Hepatocyte (in vitro differentiated cells): ENCODE data around the gene NUDT14. TPM values are rescaled to one million over a fixed set of nuclear protein-coding genes. Genes with fewer than 3 reads are reported as not detected.

Experiments used
- DNase-seq: peaks from one replicate; pipeline ENCODE4 v3.0.0-alpha.2; 2016; ENCODE audit warnings: low spot score
- H2AFZ ChIP-seq: fragments of 200-600 bp; sonication (generic); 2 replicates; pipeline ENCODE4 v1.6.0; 2016; ENCODE audit warnings: antibody characterized with exemption, mild to moderate bottlenecking
- H3K27ac ChIP-seq: fragments of 200-600 bp; sonication (generic); 2 replicates; pipeline ENCODE4 v1.5.1; 2016; ENCODE audit warnings: mild to moderate bottlenecking
- H3K27me3 ChIP-seq: fragments of 200-600 bp; sonication (generic); 2 replicates; pipeline ENCODE4 v1.6.1; 2016
- H3K36me3 ChIP-seq: fragments of 200-600 bp; sonication (generic); replicated peaks from 2 replicates; pipeline ENCODE4 v1.5.1; 2016; ENCODE audit warnings: low read depth; ENCODE audit not compliant: insufficient read depth
- H3K4me1 ChIP-seq: fragments of 200-600 bp; sonication (generic); 2 replicates; pipeline ENCODE4 v1.5.1; 2016; ENCODE audit warnings: mild to moderate bottlenecking, moderate library complexity; ENCODE audit not compliant: insufficient read depth
- H3K4me2 ChIP-seq: fragments of 200-600 bp; sonication (generic); 2 replicates; pipeline ENCODE4 v1.6.0; 2016
- H3K4me3 ChIP-seq: fragments of 200-600 bp; sonication (generic); 2 replicates; pipeline ENCODE4 v1.5.1; 2016; ENCODE audit warnings: mild to moderate bottlenecking
- H3K79me2 ChIP-seq: fragments of 200-600 bp; sonication (generic); 2 replicates; pipeline ENCODE4 v1.6.0; 2017; ENCODE audit warnings: mild to moderate bottlenecking
- H3K9me2 ChIP-seq: fragments of 200-600 bp; sonication (generic); replicated peaks from 2 replicates; pipeline ENCODE4 v1.6.0; 2017; ENCODE audit warnings: mild to moderate bottlenecking; ENCODE audit not compliant: insufficient read depth
- H3K9me3 ChIP-seq: fragments of 200-600 bp; sonication (generic); 2 replicates; pipeline ENCODE4 v1.5.1; 2016; ENCODE audit warnings: low read depth, mild to moderate bottlenecking
- H4K20me1 ChIP-seq: fragments of 200-600 bp; sonication (generic); 2 replicates; pipeline ENCODE4 v1.6.0; 2016; ENCODE audit warnings: mild to moderate bottlenecking; ENCODE audit not compliant: insufficient read depth, poor library complexity, severe bottlenecking
- EZH2 ChIP-seq: fragments of 200-600 bp; sonication (generic); IDR thresholded peaks from 2 replicates; pipeline ENCODE4 v1.6.1; 2016; ENCODE audit warnings: antibody characterized with exemption, mild to moderate bottlenecking, borderline replicate concordance
- EZH2phosphoT487 ChIP-seq: fragments of 200-600 bp; sonication (generic); IDR thresholded peaks from one replicate; pipeline ENCODE4 v1.6.1; 2018; ENCODE audit warnings: antibody characterized with exemption, mild to moderate bottlenecking, low read depth, moderate library complexity; ENCODE audit not compliant: unreplicated experiment, severe bottlenecking
- WGBS: methylation state at CpG from one replicate; pipeline ENCODE4 v1.1.6; 2016; ENCODE audit warnings: low lambda C conversion rate; ENCODE audit errors: missing lambda C conversion rate; 5-methylcytosine and 5-hydroxymethylcytosine counted together
- polyA plus RNA-seq: library from polyadenylated mRNA; unstranded; fragments of >200 nt; fragmentation: Nextera tagmentation; extraction: Ambion mirVana; gene quantifications from 2 replicates; pipeline ENCODE4 v1.2.1, GENCODE V29; 2016
- total RNA-seq: library from RNA; depleted of rRNA; stranded (reverse); fragments of >200 nt; gene quantifications from 2 replicates; pipeline ENCODE4 v1.2.3, GENCODE V29; 2014
- TF ChIP-seq, protein P1 (sequence below): fragments of 200-600 bp; sonication (generic); IDR thresholded peaks from 2 replicates; pipeline ENCODE4 v1.5.1; 2016; ENCODE audit warnings: antibody characterized with exemption, mild to moderate bottlenecking; ENCODE audit not compliant: poor library complexity

NUDT14 gene
- total and polyA plus RNA-seq, 2 experiments from 2014 or later = 47.4 to 98.1 TPM

DNA sequence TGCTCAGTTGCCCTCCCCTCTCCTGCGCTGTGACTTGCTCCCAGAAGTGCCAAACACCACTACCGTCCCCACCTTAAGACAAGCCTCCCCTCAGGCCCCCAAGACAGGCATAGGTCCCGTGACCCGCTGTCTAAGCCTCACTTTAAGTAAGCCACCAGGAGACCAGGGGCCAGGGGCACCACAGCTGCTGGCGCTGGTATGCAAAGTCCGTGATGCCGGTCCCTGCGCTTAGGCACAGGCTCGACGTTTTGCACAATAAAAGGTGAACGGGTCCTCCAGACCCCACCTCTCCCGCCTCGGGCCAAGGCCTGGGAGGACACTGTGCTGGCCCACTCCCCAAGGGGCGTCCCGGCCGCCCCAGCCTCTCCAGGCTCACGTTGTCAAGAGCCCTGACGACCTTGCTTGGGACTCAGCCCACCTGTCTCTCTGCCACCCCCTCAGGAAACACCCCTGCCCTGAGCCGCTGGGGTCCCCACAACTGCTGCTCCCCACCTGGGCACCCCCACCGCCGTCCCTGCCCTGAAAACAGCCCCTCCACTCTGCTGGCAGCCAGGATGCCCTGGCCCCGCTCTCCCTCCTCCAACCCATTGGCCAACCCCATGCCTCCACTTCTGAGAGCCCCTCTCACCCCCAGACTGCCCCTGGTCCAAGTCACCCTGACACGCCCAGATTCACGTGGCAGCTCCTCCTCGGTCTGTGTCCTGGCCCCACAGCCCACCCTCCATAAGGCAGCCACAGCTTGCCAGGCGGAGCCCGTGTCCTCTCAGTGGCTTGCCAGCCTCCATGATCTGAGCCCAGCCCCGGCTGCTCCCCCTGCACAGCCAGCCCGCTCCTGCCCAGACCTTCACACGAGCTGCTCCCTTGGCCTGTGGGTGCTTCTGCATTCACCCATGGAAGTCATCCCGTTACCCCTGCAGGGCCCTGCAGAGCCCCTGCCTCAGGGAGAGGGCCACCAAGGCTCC, 24.4 kb downstream of the NUDT14 start:
- WGBS = 92% methylated on average over 27 of the region's 31 CpGs
- H3K9me3 ChIP-seq = no peaks in the 10 kb centered on the region
- DNase-seq = no peak
- no peak overlapping the region for H3K4me2 ChIP-seq
- no peaks in the 10 kb centered on the region for H3K4me1 ChIP-seq
- no peaks in the 10 kb centered on the region for H3K27me3 ChIP-seq
- H2AFZ ChIP-seq = no peak overlapping the region
- no peak overlapping the region for H3K4me3 ChIP-seq
- no peaks in the 10 kb centered on the region for H3K36me3 ChIP-seq
- no peaks in the 10 kb centered on the region for H4K20me1 ChIP-seq
- H3K79me2 ChIP-seq = no peaks in the 10 kb centered on the region
- no peaks in the 10 kb centered on the region for H3K9me2 ChIP-seq
- H3K27ac ChIP-seq = no peak overlapping the region
- TF ChIP-seq, protein P1, sequence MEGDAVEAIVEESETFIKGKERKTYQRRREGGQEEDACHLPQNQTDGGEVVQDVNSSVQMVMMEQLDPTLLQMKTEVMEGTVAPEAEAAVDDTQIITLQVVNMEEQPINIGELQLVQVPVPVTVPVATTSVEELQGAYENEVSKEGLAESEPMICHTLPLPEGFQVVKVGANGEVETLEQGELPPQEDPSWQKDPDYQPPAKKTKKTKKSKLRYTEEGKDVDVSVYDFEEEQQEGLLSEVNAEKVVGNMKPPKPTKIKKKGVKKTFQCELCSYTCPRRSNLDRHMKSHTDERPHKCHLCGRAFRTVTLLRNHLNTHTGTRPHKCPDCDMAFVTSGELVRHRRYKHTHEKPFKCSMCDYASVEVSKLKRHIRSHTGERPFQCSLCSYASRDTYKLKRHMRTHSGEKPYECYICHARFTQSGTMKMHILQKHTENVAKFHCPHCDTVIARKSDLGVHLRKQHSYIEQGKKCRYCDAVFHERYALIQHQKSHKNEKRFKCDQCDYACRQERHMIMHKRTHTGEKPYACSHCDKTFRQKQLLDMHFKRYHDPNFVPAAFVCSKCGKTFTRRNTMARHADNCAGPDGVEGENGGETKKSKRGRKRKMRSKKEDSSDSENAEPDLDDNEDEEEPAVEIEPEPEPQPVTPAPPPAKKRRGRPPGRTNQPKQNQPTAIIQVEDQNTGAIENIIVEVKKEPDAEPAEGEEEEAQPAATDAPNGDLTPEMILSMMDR = no peak
- no peak for TF ChIP-seq EZH2phosphoT487
- no peak for TF ChIP-seq EZH2

DNA sequence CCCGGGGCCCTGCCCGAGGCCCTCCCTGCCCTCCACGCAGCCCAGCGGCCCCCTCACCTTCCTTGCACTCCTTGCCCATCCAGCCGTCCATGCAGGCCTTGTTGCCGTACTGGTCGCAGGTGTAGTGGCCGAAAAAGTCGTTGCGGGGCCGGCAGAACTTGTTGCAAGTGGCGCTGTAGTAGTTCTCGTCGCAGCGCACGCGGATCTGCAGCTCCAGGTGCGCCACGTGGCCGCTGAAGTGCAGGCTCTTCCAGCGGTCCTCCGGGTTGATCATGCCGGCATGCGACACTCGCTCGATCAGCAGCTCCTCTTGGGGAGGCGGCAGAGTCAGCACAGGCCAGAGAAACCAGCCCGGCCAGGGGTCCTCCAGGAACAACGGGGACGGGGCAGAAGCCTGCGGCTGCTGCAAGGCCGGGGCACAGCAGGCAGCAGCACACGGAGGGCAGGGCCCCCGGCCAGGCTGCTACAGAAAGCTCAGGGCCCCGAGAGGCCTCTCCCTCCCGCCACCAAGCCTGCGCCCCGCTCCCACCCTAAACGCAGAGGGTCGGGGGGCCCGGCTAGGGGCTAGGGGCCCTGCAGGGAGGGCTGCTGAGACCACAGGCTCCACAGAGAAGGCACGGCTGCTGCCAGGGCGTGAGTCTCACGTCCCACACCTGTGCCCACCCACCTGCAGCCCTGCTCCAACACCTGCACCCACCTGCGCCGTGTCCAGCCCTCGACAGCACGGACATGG, 25.3 kb downstream of the NUDT14 start:
- H3K79me2 ChIP-seq = no peaks in the 10 kb centered on the region
- no peak overlapping the region for H3K4me3 ChIP-seq
- no peak for TF ChIP-seq EZH2
- TF ChIP-seq, protein P1 = no peak
- no peak for TF ChIP-seq EZH2phosphoT487
- DNase-seq = no peak
- no peaks in the 10 kb centered on the region for H3K9me3 ChIP-seq
- no peak overlapping the region for H3K4me2 ChIP-seq
- H4K20me1 ChIP-seq = no peaks in the 10 kb centered on the region
- no peaks in the 10 kb centered on the region for H3K9me2 ChIP-seq
- WGBS = 88% methylated on average over 37 of the region's 48 CpGs
- no peaks in the 10 kb centered on the region for H3K27me3 ChIP-seq
- H3K27ac ChIP-seq = no peak overlapping the region
- no peaks in the 10 kb centered on the region for H3K36me3 ChIP-seq
- no peak overlapping the region for H2AFZ ChIP-seq
- H3K4me1 ChIP-seq = no peaks in the 10 kb centered on the region

DNA sequence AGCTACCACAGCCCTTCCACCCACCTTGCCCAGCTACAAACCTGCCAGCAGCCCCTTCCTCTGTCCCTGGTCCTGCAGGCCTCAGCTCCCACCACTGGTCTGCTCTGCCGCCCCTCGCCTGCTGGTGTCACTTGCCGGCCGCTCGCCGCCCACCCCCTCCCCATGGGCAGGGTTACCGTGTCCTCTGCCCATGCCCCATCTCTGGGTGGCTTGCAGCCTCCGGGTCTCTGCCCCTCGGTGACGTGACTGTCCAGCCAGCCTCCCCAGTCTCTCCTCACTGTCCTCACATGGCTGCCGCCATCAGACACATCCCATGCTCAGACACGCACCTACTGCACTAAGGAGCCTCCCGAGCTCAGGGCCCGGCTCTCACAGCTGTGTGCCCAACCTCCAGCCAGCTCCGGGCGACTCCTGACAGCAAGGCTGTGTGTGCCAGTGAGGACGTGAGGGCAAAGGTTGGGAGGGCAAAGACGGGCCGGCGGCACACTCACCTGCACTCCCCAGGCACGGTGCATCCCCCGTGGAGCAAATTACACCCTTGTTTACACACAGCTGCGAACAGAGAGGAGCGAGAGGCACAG, 26.0 kb downstream of the NUDT14 start:
- Histone ChIP-seq H2AFZ (no peak overlapping the region), H3K36me3 (no peaks in the 10 kb centered on the region), H3K79me2 (no peaks in the 10 kb centered on the region), H3K27me3 (no peaks in the 10 kb centered on the region), H4K20me1 (no peaks in the 10 kb centered on the region), H3K4me1 (no peaks in the 10 kb centered on the region), H3K27ac (no peak overlapping the region), H3K9me3 (no peaks in the 10 kb centered on the region), H3K9me2 (no peaks in the 10 kb centered on the region), H3K4me3 (no peak overlapping the region), H3K4me2 (no peak overlapping the region)
- WGBS = 80% methylated on average over 16 of the region's 24 CpGs
- TF ChIP-seq, protein P1 = no peak
- TF ChIP-seq EZH2 (no peak), EZH2phosphoT487 (no peak)
- no peak for DNase-seq
